Measurements from ENCODE around the gene TNF. TPM values are rescaled to one million over a fixed set of nuclear protein-coding genes. Genes with fewer than 3 reads are reported as not detected.

Gene TNF
- total RNA-seq, 4 donors from 2014 or later = 0.81 TPM; not detected in 3

DNA sequence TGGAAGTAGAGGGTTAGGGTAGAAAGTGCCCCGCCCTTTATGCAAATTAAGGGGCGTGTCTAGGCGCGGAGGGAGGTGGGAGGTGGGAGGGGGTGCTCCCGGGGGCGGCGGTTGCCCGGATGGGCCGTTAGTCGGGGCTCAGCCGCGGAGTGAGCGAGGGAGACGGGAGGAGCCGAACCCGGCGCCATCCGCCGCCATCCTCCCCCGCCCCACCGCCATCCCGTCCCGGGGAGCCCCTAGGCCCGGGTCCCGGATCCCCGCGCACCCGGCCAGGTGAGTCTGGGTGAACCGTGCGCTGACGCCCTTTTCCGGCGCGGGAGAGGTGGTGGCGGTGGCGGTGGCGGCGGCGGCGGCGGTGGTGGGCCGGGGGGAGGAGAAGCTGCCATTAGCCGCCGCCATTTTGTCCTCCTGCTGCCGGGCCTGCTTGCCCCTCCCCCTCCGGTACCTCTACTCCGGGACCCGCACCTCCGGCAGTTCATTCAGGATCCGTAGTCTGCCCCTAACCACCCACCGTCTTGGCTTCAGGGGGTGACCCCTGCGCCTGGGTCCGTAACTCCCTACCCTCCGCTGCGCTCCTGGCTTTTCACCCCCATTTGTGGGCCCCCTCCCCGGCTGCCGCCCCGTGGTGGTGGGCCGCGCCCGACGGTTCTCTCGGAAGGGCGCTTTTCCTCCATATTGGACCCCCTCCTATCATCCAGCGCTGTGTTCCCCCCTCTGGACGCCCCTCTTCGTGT is 45.4 kb downstream of the TNF start, which contains the start of gene PRRC2A:
Gene PRRC2A (plus strand): TSS at position 130 of the 734 bp plus-strand sequence. CDS start 2,075 bp downstream, outside the sequence.
- Histone ChIP-seq H3K36me3 (peaks cover 0 to 32% of the 10 kb centered on the region in 2 donors), H3K27ac (peak within 1 kb of the TSS; percentile 82 to 98 (median 94)), H3K9me3 (no peaks in the 10 kb centered on the region), H3K4me3 (peak within 1 kb of the TSS; percentile 54 to 85), H3K4me1 (peaks cover 0 to 25% (median 8%) of the 10 kb centered on the region in 3 donors), H3K27me3 (no peaks in the 10 kb centered on the region)
- 0 to 1% methylated on average over 3 to 15 of the region's 67 CpGs for WGBS, 2 donors (ENCODE audit: low coverage in 1 of 2)
- TF ChIP-seq EP300 (IDR thresholded peaks at IDR 0.05) (no peak), POLR2AphosphoS5 (IDR thresholded peaks at IDR 0.05) (peak; percentile 20), POLR2A (IDR thresholded peaks at IDR 0.05) (peak; percentile 75 to 76)
- peak; percentile 83 for ATAC-seq

DNA sequence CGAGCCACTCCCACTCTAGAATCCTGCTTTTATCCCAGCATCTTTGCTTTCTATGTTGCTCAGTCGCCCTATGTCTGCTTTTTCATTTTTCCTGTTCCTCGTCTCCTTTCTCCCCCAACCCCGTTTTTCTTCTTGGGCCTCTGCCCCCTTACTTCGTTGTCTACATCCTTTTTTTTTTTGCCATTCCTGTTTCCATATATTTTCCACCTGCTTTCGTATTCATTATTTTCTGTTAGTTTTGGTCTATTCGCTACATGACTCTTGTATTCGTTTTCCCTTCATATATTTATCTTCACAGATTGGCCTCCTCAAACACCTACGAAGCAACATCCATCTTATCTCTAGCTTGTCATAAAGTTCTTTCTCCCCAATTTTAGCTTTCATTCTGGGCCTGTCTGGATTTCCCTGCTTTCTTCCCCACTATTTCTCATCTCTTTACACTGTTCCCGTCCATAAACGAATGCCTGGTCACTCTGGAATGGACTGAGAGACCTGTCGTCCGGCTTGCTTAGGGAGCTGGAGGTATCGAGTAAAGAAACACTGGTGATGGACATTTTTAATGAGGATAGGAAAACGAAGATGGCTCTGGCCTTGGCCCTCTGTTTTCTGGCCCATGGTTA is 46.1 kb downstream of the TNF start:
- Histone ChIP-seq H3K27me3 (no peaks in the 10 kb centered on the region), H3K4me1 (peaks cover 0 to 25% (median 8%) of the 10 kb centered on the region in 3 donors), H3K36me3 (peaks cover 0 to 39% of the 10 kb centered on the region in 2 donors), H3K27ac (peak overlapping the region; percentile 71 to 98 (median 94)), H3K4me3 (peak overlapping the region; percentile 54 to 85), H3K9me3 (no peaks in the 10 kb centered on the region)
- WGBS, 2 donors (ENCODE audit: low coverage in 1 of 2) = 0 to 3% methylated on average over 5 to 15 of the region's 15 CpGs
- TF ChIP-seq POLR2AphosphoS5 (IDR thresholded peaks at IDR 0.05) = no peak
- TF ChIP-seq POLR2A (IDR thresholded peaks at IDR 0.05) = no peak
- no peak for ATAC-seq

DNA sequence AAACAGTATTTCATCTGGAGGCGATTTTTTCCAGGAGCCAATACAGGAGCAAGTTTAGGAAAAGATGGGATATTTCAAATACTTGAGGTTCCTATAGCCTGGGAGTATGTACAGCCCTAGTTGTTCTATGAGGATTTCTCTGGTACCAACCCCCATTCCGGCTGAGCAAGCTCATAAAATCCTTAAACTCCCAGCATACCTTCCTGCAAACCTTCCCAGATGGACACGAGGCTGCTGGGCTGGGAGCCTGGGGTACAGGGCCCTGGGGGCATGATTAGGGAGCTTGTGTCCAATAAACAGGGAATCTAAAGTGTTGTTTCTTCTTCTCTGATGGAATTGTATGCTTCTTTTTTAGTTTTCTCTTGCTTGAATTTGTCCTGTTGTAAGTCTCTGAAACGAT is 46.6 kb downstream of the TNF start:
- WGBS, 2 donors (ENCODE audit: low coverage in 1 of 2) = 16 to 38% methylated on average over 4 of the region's 4 CpGs
- H3K4me3 ChIP-seq = peak overlapping the region; percentile 54 to 85
- no peak for ATAC-seq

DNA sequence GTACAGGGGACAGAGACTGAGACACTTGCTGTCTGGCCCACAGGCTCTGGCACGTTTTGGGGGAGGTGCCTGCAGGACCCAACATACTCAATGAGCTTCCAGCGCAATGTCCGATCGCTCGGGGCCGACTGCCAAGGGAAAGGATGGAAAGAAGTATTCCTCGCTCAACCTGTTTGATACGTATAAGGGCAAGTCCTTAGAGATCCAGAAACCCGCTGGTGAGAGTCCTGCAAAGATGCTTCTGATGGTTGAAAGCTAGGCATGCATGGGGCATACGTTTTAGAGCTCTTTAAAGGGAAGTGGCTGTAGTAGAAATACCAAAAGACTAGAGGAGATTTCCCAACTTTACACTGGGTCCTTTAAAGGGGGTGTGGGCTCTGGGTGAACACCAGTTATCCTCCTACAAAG is 47.3 kb downstream of the TNF start:
- H3K4me1 ChIP-seq = peaks cover 0 to 25% (median 8%) of the 10 kb centered on the region in 3 donors
- H3K27ac ChIP-seq = peak overlapping the region; percentile 71 to 98 (median 94)
- H3K27me3 ChIP-seq = no peaks in the 10 kb centered on the region
- ATAC-seq = no peak
- TF ChIP-seq POLR2A (IDR thresholded peaks at IDR 0.05) (no peak), EP300 (IDR thresholded peaks at IDR 0.05) (no peak), POLR2AphosphoS5 (IDR thresholded peaks at IDR 0.05) (no peak)
- TF ChIP-seq, protein P1, sequence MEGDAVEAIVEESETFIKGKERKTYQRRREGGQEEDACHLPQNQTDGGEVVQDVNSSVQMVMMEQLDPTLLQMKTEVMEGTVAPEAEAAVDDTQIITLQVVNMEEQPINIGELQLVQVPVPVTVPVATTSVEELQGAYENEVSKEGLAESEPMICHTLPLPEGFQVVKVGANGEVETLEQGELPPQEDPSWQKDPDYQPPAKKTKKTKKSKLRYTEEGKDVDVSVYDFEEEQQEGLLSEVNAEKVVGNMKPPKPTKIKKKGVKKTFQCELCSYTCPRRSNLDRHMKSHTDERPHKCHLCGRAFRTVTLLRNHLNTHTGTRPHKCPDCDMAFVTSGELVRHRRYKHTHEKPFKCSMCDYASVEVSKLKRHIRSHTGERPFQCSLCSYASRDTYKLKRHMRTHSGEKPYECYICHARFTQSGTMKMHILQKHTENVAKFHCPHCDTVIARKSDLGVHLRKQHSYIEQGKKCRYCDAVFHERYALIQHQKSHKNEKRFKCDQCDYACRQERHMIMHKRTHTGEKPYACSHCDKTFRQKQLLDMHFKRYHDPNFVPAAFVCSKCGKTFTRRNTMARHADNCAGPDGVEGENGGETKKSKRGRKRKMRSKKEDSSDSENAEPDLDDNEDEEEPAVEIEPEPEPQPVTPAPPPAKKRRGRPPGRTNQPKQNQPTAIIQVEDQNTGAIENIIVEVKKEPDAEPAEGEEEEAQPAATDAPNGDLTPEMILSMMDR (IDR thresholded peaks at IDR 0.05) = no peak
- 10 to 29% methylated on average over 1 to 2 of the region's 10 CpGs for WGBS, 2 donors (ENCODE audit: low coverage in 1 of 2)
- H3K9me3 ChIP-seq = no peaks in the 10 kb centered on the region
- H3K36me3 ChIP-seq = peaks cover 0 to 52% of the 10 kb centered on the region in 2 donors
- H3K4me3 ChIP-seq = no peak overlapping the region

More for the DNA sequence above, 46.6 kb downstream of the TNF start:
- Histone ChIP-seq H3K27me3 (no peaks in the 10 kb centered on the region), H3K27ac (peak overlapping the region; percentile 71 to 98 (median 94)), H3K36me3 (peaks cover 0 to 45% of the 10 kb centered on the region in 2 donors), H3K4me1 (peaks cover 0 to 25% (median 8%) of the 10 kb centered on the region in 3 donors), H3K9me3 (no peaks in the 10 kb centered on the region)
- TF ChIP-seq POLR2AphosphoS5 (IDR thresholded peaks at IDR 0.05) (no peak), POLR2A (IDR thresholded peaks at IDR 0.05) (no peak), EP300 (IDR thresholded peaks at IDR 0.05) (no peak)
- TF ChIP-seq, protein P1 (IDR thresholded peaks at IDR 0.05) = no peak

DNA sequence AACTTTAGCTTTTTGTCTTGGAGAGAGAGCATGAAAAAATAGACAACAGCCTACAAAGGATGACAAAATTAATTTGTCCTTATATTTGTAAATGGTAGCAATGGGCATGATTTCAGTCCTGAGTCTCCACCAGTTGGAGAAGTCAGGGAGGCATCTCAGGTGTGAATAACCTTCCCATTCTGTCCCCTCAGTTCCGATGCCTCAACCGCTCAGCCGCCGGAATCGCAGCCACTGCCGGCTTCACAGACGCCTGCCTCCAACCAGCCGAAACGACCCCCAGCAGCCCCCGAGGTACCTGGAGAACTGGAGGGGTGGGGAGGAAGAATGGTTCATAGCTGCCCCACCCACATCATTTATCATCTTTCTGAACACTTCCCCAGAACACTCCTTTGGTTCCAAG is 48.7 kb downstream of the TNF start:
- ATAC-seq = no peak
- WGBS, 2 donors (ENCODE audit: low coverage in 1 of 2) = 83% methylated on average over 9 of the region's 10 CpGs; no CpG with 5 or more reads in 1 of the 2 donors
- Histone ChIP-seq H3K27me3 (no peaks in the 10 kb centered on the region), H3K27ac (no peak overlapping the region), H3K4me1 (peaks cover 0 to 25% (median 8%) of the 10 kb centered on the region in 3 donors), H3K4me3 (no peak overlapping the region), H3K9me3 (no peaks in the 10 kb centered on the region), H3K36me3 (peaks cover 0 to 65% of the 10 kb centered on the region in 2 donors)
- TF ChIP-seq POLR2AphosphoS5 (IDR thresholded peaks at IDR 0.05) (no peak), POLR2A (IDR thresholded peaks at IDR 0.05) (no peak), EP300 (IDR thresholded peaks at IDR 0.05) (no peak)
- TF ChIP-seq, protein P1 (IDR thresholded peaks at IDR 0.05) = no peak

All from gastroesophageal sphincter (tissue), 4 donors.